Subcutaneous abdominal adipose tissue (tissue), 5 donors: ENCODE data around the gene NPLOC4.

ENCODE experiments used
- H3K27ac ChIP-seq: one replicate; pipeline ENCODE4 v1.7.0; 2013; ENCODE audit warnings: low read depth, mild to moderate bottlenecking, inconsistent platforms, low read length, moderate library complexity
- H3K27me3 ChIP-seq, 5 donors: one replicate each; pipeline ENCODE4 v1.7.0; 2013; ENCODE audit warnings: low read length in 5 of 5, inconsistent platforms in 1 of 5; ENCODE audit not compliant: control insufficient read depth in 5 of 5, insufficient read depth in 4 of 5
- H3K36me3 ChIP-seq, 5 donors: one replicate each; pipeline ENCODE4 v1.7.0; 2013; ENCODE audit warnings: low read length in 5 of 5; ENCODE audit not compliant: control insufficient read depth in 5 of 5, insufficient read depth in 5 of 5
- H3K4me1 ChIP-seq, 5 donors: one replicate each; pipeline ENCODE4 v1.7.0; 2013; ENCODE audit warnings: low read length in 5 of 5, mild to moderate bottlenecking in 3 of 5, moderate library complexity in 1 of 5; ENCODE audit not compliant: control insufficient read depth in 5 of 5, insufficient read depth in 5 of 5
- H3K4me3 ChIP-seq, 5 donors: one replicate each; pipeline ENCODE4 v1.7.0; 2013; ENCODE audit warnings: low read length in 5 of 5, low read depth in 1 of 5
- H3K9ac ChIP-seq, 5 donors: one replicate each; pipeline ENCODE4 v1.7.0; 2013; ENCODE audit warnings: low read length in 5 of 5, mild to moderate bottlenecking in 4 of 5, moderate library complexity in 3 of 5
- H3K9me3 ChIP-seq, 5 donors: one replicate each; pipeline ENCODE4 v1.7.0; 2013; ENCODE audit warnings: low read length in 5 of 5; ENCODE audit not compliant: control insufficient read depth in 5 of 5
- donor health status: healthy.
- donor health status: healthy.
- donor health status: healthy.
- donor health status: healthy.
- donor health status: healthy.

The NPLOC4 gene

DNA sequence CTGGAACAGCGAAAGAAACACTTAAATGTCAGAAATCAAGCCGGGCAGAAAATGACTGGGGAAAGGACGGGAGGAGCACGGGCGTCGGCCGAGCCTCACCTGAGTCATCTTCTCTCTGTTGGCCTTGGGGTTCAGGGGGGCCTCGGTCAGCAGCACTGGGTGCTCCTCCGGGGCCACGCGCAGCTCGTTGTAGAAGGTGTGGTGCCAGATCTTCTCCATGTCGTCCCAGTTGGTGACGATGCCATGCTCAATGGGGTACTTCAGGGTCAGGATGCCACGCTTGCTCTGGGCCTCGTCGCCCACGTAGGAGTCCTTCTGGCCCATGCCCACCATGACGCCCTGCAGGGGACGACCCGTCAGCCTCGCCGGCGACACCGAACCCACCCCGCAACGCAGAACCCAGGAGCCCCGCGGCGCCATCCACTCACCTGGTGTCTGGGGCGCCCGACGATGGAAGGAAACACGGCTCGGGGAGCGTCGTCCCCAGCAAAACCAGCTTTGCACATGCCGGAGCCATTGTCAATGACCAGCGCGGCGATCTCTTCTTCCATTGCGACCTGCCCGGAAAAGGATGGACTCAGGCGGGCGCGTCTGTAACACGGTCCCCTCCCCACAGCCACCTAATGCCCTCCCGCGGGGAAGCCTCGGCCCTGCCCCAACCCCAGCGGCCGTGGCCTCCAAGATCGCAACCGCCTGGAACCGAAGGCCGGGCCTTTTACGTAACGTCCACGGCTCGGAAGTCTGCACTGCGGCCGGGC is 124.9 kb downstream of the NPLOC4 start:
- Histone ChIP-seq H3K27ac (peak overlapping the region; percentile 48), H3K4me3 (peak overlapping the region; percentile 88 to 96 (median 92)), H3K27me3 (no peaks in the 10 kb centered on the region), H3K9ac (peak overlapping the region; percentile 62 to 89 (median 70)), H3K4me1 (peaks cover 10 to 72% (median 65%) of the 10 kb centered on the region in 5 donors), H3K9me3 (no peaks in the 10 kb centered on the region), H3K36me3 (peaks cover 0 to 32% (median 30%) of the 10 kb centered on the region in 5 donors)

DNA sequence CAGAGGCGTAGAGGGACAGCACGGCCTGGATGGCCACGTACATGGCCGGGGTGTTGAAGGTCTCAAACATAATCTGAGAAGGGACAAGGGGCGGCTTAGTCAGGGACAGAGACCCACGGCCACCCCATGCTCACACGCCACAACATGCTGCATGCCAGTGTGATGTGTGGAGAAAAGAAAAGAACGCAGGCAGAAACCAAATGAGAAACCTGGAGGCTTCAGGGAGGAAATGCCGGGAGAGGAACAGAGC is 125.4 kb downstream of the NPLOC4 start:
- H3K36me3 ChIP-seq, result peaks cover 0 to 32% (median 30%) of the 10 kb centered on the region in 5 donors
- peaks cover 10 to 68% (median 61%) of the 10 kb centered on the region in 5 donors for H3K4me1 ChIP-seq
- H3K9ac ChIP-seq, result peak overlapping the region; percentile 62 to 89 (median 70)
- no peaks in the 10 kb centered on the region for H3K9me3 ChIP-seq
- H3K27ac ChIP-seq, result peak overlapping the region; percentile 48
- H3K27me3 ChIP-seq, result no peaks in the 10 kb centered on the region
- peak overlapping the region; percentile 88 to 96 (median 92) for H3K4me3 ChIP-seq

DNA sequence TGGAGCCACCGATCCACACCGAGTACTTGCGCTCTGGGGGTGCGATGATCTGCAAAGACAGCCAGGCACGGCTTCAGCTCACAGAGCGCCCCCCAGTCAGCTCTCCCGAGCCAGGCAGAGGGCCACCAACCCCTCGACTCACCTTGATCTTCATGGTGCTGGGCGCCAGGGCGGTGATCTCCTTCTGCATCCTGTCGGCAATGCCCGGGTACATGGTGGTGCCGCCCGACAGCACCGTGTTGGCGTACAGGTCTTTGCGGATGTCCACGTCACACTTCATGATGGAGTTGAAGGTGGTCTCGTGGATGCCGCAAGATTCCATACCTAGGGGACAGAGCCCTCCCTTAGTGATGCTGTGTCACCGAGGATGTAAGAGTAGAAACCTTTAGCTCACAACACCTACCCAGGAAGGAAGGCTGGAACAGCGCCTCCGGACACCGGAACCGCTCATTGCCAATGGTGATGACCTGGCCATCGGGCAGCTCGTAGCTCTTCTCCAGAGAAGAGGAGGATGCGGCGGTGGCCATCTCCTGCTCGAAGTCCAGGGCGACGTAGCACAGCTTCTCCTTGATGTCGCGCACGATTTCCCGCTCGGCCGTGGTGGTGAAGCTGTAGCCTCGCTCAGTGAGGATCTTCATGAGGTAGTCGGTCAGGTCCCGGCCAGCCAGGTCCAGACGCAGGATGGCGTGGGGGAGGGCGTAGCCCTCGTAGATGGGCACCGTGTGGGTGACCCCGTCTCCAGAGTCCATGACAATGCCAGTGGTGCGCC is 125.9 kb downstream of the NPLOC4 start:
- no peaks in the 10 kb centered on the region for H3K9me3 ChIP-seq
- peaks cover 10 to 63% (median 58%) of the 10 kb centered on the region in 5 donors for H3K4me1 ChIP-seq
- H3K36me3 ChIP-seq, result peaks cover 0 to 32% (median 30%) of the 10 kb centered on the region in 5 donors
- H3K27me3 ChIP-seq, result no peaks in the 10 kb centered on the region
- peak overlapping the region; percentile 88 to 96 (median 92) for H3K4me3 ChIP-seq
- H3K9ac ChIP-seq, result peak overlapping the region; percentile 62 to 89 (median 70)
- peak overlapping the region; percentile 54 for H3K27ac ChIP-seq

DNA sequence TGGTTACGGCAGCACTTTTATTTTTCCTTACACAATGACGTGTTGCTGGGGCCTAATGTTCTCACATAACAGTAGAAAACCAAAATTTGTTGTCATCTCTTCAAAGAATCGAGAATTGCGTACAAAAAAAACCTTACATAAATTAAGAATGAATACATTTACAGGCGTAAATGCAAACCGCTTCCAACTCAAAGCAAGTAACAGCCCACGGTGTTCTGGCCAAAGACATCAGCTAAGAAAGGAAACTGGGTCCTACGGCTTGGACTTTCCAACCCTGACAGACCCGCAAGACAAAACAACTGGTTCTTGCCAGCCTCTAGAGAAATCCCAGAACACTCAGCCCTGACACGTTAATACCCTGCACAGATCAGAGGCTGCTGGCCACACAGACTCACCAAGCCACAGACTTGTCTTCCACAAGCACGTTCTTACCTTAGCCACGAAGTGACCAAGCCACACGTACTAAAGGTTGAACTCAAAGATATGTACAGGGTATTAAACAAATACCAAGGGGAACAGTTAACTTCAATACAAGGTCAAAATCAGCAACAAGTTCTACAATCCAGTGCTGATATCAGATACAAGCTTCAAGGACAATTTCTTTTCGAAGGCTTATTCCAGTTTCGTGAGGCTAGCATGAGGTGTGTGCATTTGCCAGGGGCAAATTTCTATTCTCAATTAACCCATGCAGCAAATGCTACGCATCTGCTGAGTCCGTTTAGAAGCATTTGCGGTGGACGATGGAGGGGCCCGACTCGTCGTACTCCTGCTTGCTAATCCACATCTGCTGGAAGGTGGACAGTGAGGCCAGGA is 126.7 kb downstream of the NPLOC4 start:
- Histone ChIP-seq H3K4me1 (peaks cover 10 to 55% (median 52%) of the 10 kb centered on the region in 5 donors), H3K4me3 (peak overlapping the region; percentile 88 to 96 (median 92)), H3K9ac (peak overlapping the region; percentile 40 to 89 (median 68)), H3K27ac (peak overlapping the region; percentile 54), H3K27me3 (no peaks in the 10 kb centered on the region), H3K36me3 (peaks cover 0 to 32% (median 30%) of the 10 kb centered on the region in 5 donors), H3K9me3 (no peaks in the 10 kb centered on the region)

DNA sequence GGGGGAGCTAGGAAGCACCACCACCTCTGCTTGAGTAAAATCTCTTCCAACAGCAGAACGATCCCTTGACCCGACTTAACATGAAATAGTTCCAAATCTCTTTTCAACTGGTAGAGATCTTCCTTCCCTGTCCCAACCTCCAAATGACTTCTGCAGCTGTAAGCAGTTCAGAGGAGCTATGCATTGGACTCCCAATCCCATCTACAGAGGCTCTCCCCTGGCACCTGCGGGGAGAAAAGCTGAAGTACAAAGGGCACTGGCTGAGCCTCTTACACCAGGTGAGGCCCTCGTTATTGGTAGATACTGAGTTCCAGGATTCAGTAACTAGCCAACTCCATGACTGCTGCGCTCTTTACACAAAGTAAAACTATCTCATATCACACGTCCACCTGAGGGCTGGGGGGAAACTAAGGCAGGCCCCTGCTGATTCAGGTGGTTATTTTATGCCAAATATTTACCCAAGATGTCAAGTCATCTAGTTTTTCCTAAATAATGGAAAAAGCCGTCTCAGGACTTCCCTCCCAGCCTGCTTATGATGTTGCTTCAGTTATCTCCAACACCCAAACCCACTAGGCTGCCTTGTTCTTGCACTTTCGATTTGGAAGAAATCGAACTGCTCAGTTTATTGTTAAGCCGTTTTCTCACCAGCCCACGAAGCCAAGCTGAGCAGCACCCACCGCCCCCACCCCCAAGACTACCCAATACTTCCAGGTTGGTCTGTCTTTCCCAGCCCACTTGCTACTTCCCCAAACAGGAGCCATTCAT is 127.5 kb downstream of the NPLOC4 start:
- Histone ChIP-seq H3K27ac (peak overlapping the region; percentile 54), H3K4me3 (peak overlapping the region; percentile 49 to 95 (median 90)), H3K9me3 (no peaks in the 10 kb centered on the region), H3K4me1 (peaks cover 10 to 52% (median 50%) of the 10 kb centered on the region in 5 donors), H3K27me3 (no peaks in the 10 kb centered on the region), H3K36me3 (peaks cover 0 to 32% (median 30%) of the 10 kb centered on the region in 5 donors), H3K9ac (peak overlapping the region in 4 of 5 donors; percentile 4 to 89 (median 48))

DNA sequence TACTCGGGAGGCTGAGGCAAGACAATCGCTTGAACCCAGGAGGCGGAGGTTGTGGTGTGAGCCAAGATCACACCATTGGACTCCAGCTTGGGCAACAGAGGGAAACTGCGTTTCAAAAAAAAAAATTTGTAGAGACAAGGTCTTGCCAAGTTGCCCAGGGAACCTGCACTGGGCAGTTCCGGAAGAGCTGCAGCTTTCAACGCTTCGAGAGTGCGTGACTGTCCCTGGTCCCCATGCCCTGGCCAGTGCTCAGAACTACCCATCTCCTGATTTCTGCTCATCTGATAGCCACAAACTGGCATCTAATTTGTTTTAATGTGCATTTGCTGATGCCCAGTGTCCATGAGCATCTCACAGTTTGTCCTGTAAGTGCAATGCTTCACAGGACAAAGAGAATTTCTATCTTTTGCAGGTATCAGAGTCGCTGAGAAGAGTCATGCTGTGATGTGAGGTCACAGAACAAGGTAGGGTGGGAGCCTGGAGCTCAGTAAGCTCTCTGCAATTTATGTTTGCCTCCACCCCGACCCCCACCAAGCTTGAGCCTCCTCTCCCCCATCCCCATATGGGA is 128.2 kb downstream of the NPLOC4 start:
- Histone ChIP-seq H3K9ac (no peak overlapping the region), H3K4me3 (peak overlapping the region in 4 of 5 donors; percentile 88 to 95 (median 91)), H3K27me3 (no peaks in the 10 kb centered on the region), H3K4me1 (peaks cover 10 to 45% (median 44%) of the 10 kb centered on the region in 5 donors), H3K27ac (peak overlapping the region; percentile 54), H3K9me3 (no peaks in the 10 kb centered on the region), H3K36me3 (peaks cover 0 to 32% (median 30%) of the 10 kb centered on the region in 5 donors)
